ENCODE data around the gene LIPE.

Gene LIPE

GRCh38 chr19:42386974-42387707 lies 40.0 kb downstream of the LIPE start:
- peak; percentile 50 for DNase-seq (ENCODE audit: low read depth)

- no peak for DNase-seq (ENCODE audit: low read depth)
Observed at GRCh38 chr19:42380155-42380554, 47.0 kb downstream of the LIPE start.

GRCh38 chr19:42378225-42379215 lies 48.7 kb downstream of the LIPE start:
- DNase-seq (ENCODE audit: low read depth), result no peak

- DNase-seq (ENCODE audit: low read depth), result no peak
Observed at GRCh38 chr19:42376177-42376555, 51.0 kb downstream of the LIPE start.

GRCh38 chr19:42375415-42376176 lies 51.6 kb downstream of the LIPE start:
- DNase-seq (ENCODE audit: low read depth), result no peak

GRCh38 chr19:42374826-42375376 lies 52.3 kb downstream of the LIPE start:
- no peak for DNase-seq (ENCODE audit: low read depth)

- DNase-seq (ENCODE audit: low read depth), result no peak
Observed at GRCh38 chr19:42370626-42371175, 56.5 kb downstream of the LIPE start.

- no peak for DNase-seq (ENCODE audit: low read depth)
Observed at GRCh38 chr19:42370068-42370520, 57.1 kb downstream of the LIPE start.

GRCh38 chr19:42369433-42370067 lies 57.6 kb downstream of the LIPE start:
- DNase-seq (ENCODE audit: low read depth), result no peak

GRCh38 chr19:42368765-42369164 lies 58.4 kb downstream of the LIPE start:
- no peak for DNase-seq (ENCODE audit: low read depth)

- no peak for DNase-seq (ENCODE audit: low read depth)
Observed at GRCh38 chr19:42368360-42368759, 58.8 kb downstream of the LIPE start.

GRCh38 chr19:42367929-42368328 lies 59.3 kb downstream of the LIPE start:
- DNase-seq (ENCODE audit: low read depth), result no peak

GRCh38 chr19:42366673-42367072 lies 60.5 kb downstream of the LIPE start:
- no peak for DNase-seq (ENCODE audit: low read depth)

- DNase-seq (ENCODE audit: low read depth), result no peak
Observed at GRCh38 chr19:42363614-42364346, 63.4 kb downstream of the LIPE start.

GRCh38 chr19:42362891-42363440 lies 64.2 kb downstream of the LIPE start:
- no peak for DNase-seq (ENCODE audit: low read depth)

- no peak for DNase-seq (ENCODE audit: low read depth)
Observed at GRCh38 chr19:42362342-42362741, 64.8 kb downstream of the LIPE start.

GRCh38 chr19:42361545-42361910 lies 65.7 kb downstream of the LIPE start:
- no peak for DNase-seq (ENCODE audit: low read depth)

- no peak for DNase-seq (ENCODE audit: low read depth)
Observed at GRCh38 chr19:42360787-42361544, 66.2 kb downstream of the LIPE start.

- no peak for DNase-seq (ENCODE audit: low read depth)
Observed at GRCh38 chr19:42357290-42357689, 69.9 kb downstream of the LIPE start.
